HEK293 (cell line): ENCODE data around the gene ZDHHC1.
A peak's percentile ranks its signal among the peaks of the same experiment; 100 is the strongest.

ENCODE experiments used
- CTCF ChIA-PET: fragments of 350-600 bp; formaldehyde crosslinking; extraction: SDS; loops from one replicate; lab custom pipeline; 2021; ENCODE audit warnings: antibody characterized with exemption; lab: Yijun Ruan, JAX
- POLR2A ChIA-PET: fragments of 300-600 bp; formaldehyde crosslinking; extraction: SDS; loops from one replicate; lab custom pipeline; 2020; ENCODE audit warnings: antibody characterized with exemption, inconsistent platforms; lab: Yijun Ruan, JAX
- H3K27ac ChIP-seq: fragments of 200-500 bp; sonication (Bioruptor generic); 2 replicates; pipeline ENCODE4 v1.5.1; 2014; ENCODE audit warnings: low read depth, low read length, control low read depth, inconsistent platforms; ENCODE audit errors: extremely low read depth
- H3K36me3 ChIP-seq, 2 experiments: fragments of 200-500 bp in 1 of 2; sonication (Bioruptor generic) in 1 of 2; 1 replicate in 1 of 2; 2 replicates in 1 of 2; pipeline ENCODE4 v1.5.1; 2014 to 2017; ENCODE audit warnings: inconsistent platforms in 2 of 2, low read length in 2 of 2; ENCODE audit not compliant: control insufficient read depth in 2 of 2, insufficient read depth in 1 of 2
- H3K4me1 ChIP-seq: fragments of 200-500 bp; sonication (Bioruptor generic); 2 replicates; pipeline ENCODE4 v1.5.1; 2014; ENCODE audit warnings: mild to moderate bottlenecking, low read length, inconsistent platforms; ENCODE audit not compliant: control insufficient read depth, insufficient read depth
- H3K4me3 ChIP-seq: 2 replicates; pipeline ENCODE4 v1.5.1; 2011; ENCODE audit warnings: low read depth, mild to moderate bottlenecking, control low read depth, low read length, moderate library complexity
- H3K9me3 ChIP-seq: fragments of 200-500 bp; sonication (Bioruptor generic); 2 replicates; pipeline ENCODE4 v1.5.1; 2014; ENCODE audit warnings: low read depth, low read length, inconsistent platforms; ENCODE audit not compliant: control insufficient read depth, insufficient read depth
- GLI2 ChIP-seq: fragments of 450-650 bp; formaldehyde crosslinking; IDR thresholded peaks from 2 replicates; pipeline ENCODE4; 2017; ENCODE audit warnings: missing biosample characterization, missing genetic modification characterization, low read depth, borderline replicate concordance
- KLF1 ChIP-seq: fragments of 450-650 bp; formaldehyde crosslinking; IDR thresholded peaks from 2 replicates; pipeline ENCODE4 v1.5.1; 2016; ENCODE audit warnings: missing biosample characterization, missing genetic modification characterization
- ZBTB48 ChIP-seq: fragments of 450-650 bp; formaldehyde crosslinking; IDR thresholded peaks from 2 replicates; pipeline ENCODE4 v1.5.1; 2016; ENCODE audit warnings: missing biosample characterization, missing genetic modification characterization
- ZEB2 ChIP-seq: fragments of 450-650 bp; formaldehyde crosslinking; IDR thresholded peaks from 2 replicates; pipeline ENCODE4 v1.5.1; 2016; ENCODE audit warnings: missing biosample characterization, missing genetic modification characterization
- ZIC2 ChIP-seq: fragments of 450-650 bp; formaldehyde crosslinking; IDR thresholded peaks from 2 replicates; pipeline ENCODE4 v1.5.1; 2016; ENCODE audit warnings: missing biosample characterization, missing genetic modification characterization
- ZNF335 ChIP-seq: fragments of 450-650 bp; formaldehyde crosslinking; conservative IDR thresholded peaks from 2 replicates; pipeline ENCODE4 v1.5.1; 2016; ENCODE audit warnings: missing biosample characterization, missing genetic modification characterization
- TF ChIP-seq, protein P1 (sequence below): fragments of 450-650 bp; formaldehyde crosslinking; IDR thresholded peaks from 2 replicates; pipeline ENCODE4 v1.5.1; 2016; ENCODE audit warnings: missing biosample characterization, missing genetic modification characterization
- TF ChIP-seq, protein P2 (sequence below): fragments of 450-650 bp; formaldehyde crosslinking; IDR thresholded peaks from 2 replicates; pipeline ENCODE4 v1.5.1; 2016; ENCODE audit warnings: missing biosample characterization, missing genetic modification characterization
- TF ChIP-seq, protein P3 (sequence below): fragments of 450-650 bp; formaldehyde crosslinking; IDR thresholded peaks from 2 replicates; pipeline ENCODE4 v1.5.1; 2016; ENCODE audit warnings: missing biosample characterization, missing genetic modification characterization
- TF ChIP-seq, protein P4 (sequence below): fragments of 450-650 bp; formaldehyde crosslinking; IDR thresholded peaks from 2 replicates; pipeline ENCODE4 v1.5.1; 2016; ENCODE audit warnings: missing biosample characterization, missing genetic modification characterization
- TF ChIP-seq, protein P5 (sequence below): fragments of 450-650 bp; formaldehyde crosslinking; IDR thresholded peaks from 2 replicates; pipeline ENCODE4 v1.5.1; 2017; ENCODE audit warnings: missing biosample characterization, missing genetic modification characterization

The ZDHHC1 gene

DNA sequence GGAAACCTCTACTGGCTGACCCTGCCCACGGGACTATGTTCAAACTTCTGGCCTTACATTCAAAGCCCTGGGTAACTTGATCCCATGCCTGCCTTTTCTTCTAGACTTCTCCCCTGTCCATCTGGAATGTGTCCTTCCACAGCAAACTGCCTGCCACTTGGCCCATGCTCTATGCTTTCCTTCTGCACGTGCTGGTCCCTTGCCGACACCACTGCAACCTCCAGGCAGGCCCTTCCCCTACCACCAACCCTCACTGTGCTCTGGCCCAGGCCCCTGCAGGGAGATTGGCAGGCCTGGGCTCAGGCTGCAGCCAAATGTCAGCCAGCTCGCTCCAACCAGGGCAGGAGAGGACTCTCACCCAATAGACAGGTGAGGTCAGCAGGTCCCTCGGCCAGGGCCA, 25.6 kb upstream of the ZDHHC1 start:
- Histone ChIP-seq H3K4me3 (no peak overlapping the region), H3K9me3 (no peaks in the 10 kb centered on the region), H3K4me1 (no peaks in the 10 kb centered on the region), H3K36me3 (peaks cover 0 to 81% of the 10 kb centered on the region in 2 experiments; a peak in 1 of 3 replicates)
- CTCF ChIA-PET: interaction anchor here (0.8 to 2.2 kb wide), 3 partner anchors 9 to 15 kb away, joined by 3 to 9 read pairs (median 3); no protein-coding TSS in a partner anchor
- TF ChIP-seq, protein P1, sequence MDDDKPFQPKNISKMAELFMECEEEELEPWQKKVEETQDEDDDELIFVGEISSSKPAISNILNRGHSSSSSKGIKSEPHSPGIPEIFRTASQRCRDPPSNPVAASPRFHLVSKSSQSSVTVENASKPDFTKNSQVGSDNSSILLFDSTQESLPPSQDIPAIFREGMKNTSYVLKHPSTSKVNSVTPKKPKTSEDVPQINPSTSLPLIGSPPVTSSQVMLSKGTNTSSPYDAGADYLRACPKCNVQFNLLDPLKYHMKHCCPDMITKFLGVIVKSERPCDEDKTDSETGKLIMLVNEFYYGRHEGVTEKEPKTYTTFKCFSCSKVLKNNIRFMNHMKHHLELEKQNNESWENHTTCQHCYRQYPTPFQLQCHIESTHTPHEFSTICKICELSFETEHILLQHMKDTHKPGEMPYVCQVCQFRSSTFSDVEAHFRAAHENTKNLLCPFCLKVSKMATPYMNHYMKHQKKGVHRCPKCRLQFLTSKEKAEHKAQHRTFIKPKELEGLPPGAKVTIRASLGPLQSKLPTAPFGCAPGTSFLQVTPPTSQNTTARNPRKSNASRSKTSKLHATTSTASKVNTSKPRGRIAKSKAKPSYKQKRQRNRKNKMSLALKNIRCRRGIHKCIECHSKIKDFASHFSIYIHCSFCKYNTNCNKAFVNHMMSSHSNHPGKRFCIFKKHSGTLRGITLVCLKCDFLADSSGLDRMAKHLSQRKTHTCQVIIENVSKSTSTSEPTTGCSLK (tag by site-specific recombination): no peak
- TF ChIP-seq, protein P2, sequence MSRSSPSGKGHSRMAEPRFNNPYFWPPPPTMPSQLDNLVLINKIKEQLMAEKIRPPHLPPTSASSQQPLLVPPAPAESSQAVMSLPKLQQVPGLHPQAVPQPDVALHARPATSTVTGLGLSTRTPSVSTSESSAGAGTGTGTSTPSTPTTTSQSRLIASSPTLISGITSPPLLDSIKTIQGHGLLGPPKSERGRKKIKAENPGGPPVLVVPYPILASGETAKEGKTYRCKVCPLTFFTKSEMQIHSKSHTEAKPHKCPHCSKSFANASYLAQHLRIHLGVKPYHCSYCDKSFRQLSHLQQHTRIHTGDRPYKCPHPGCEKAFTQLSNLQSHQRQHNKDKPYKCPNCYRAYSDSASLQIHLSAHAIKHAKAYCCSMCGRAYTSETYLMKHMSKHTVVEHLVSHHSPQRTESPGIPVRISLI: no peak
- no peak for TF ChIP-seq ZNF335 (tag by site-specific recombination)
- TF ChIP-seq, protein P3, sequence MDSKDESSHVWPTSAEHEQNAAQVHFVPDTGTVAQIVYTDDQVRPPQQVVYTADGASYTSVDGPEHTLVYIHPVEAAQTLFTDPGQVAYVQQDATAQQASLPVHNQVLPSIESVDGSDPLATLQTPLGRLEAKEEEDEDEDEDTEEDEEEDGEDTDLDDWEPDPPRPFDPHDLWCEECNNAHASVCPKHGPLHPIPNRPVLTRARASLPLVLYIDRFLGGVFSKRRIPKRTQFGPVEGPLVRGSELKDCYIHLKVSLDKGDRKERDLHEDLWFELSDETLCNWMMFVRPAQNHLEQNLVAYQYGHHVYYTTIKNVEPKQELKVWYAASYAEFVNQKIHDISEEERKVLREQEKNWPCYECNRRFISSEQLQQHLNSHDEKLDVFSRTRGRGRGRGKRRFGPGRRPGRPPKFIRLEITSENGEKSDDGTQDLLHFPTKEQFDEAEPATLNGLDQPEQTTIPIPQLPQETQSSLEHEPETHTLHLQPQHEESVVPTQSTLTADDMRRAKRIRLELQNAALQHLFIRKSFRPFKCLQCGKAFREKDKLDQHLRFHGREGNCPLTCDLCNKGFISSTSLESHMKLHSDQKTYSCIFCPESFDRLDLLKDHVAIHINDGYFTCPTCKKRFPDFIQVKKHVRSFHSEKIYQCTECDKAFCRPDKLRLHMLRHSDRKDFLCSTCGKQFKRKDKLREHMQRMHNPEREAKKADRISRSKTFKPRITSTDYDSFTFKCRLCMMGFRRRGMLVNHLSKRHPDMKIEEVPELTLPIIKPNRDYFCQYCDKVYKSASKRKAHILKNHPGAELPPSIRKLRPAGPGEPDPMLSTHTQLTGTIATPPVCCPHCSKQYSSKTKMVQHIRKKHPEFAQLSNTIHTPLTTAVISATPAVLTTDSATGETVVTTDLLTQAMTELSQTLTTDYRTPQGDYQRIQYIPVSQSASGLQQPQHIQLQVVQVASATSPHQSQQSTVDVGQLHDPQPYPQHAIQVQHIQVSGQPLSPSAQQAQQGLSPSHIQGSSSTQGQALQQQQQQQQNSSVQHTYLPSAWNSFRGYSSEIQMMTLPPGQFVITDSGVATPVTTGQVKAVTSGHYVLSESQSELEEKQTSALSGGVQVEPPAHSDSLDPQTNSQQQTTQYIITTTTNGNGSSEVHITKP: peak; percentile 46
- TF ChIP-seq GLI2 (tag by site-specific recombination): no peak
- TF ChIP-seq ZEB2 (tag by site-specific recombination): no peak
- TF ChIP-seq, protein P4, sequence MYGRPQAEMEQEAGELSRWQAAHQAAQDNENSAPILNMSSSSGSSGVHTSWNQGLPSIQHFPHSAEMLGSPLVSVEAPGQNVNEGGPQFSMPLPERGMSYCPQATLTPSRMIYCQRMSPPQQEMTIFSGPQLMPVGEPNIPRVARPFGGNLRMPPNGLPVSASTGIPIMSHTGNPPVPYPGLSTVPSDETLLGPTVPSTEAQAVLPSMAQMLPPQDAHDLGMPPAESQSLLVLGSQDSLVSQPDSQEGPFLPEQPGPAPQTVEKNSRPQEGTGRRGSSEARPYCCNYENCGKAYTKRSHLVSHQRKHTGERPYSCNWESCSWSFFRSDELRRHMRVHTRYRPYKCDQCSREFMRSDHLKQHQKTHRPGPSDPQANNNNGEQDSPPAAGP: no peak
- TF ChIP-seq, all 188 proteins: peak for 1
- POLR2A ChIA-PET: interaction anchor here (0.6 kb wide), 2 partner anchors 10 kb away, joined by 3 to 6 read pairs; no protein-coding TSS in a partner anchor
- no peak overlapping the region for H3K27ac ChIP-seq

DNA sequence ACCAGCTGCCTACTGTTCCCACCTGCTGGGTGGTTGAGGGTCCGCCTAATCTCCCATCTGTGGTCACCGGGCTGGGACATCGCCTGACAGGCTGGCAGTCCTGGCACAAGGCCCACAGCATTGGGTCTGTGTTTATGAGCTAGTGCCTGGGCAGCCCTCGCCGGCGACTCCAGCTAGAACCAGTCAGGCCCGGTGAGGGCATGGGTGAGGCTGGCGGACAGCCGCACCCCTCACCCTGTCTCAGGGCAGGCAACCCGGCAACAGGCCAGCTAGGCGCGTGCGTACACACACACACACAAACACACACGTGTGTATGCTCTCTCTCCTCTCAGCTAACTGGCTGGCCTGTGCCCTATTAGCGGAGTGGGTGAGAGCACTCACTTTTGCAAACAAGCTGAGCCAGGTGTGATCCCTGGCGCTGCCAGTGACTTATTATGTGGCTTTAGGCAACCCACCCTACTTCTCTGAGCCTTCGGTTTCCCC, 25.0 kb upstream of the ZDHHC1 start:
- ChIA-PET CTCF (interaction anchor here (0.7 to 2.2 kb wide), 4 partner anchors 8 to 18 kb away, joined by 3 to 9 read pairs (median 3); no protein-coding TSS in a partner anchor), POLR2A (interaction anchor here (0.6 kb wide), 1 partner anchor 9 kb away, joined by 3 read pairs; no protein-coding TSS in a partner anchor)
- no peaks in the 10 kb centered on the region for H3K4me1 ChIP-seq
- no peak overlapping the region for H3K4me3 ChIP-seq
- TF ChIP-seq KLF1 (tag by site-specific recombination): 0 out of 2 replicates have a peak, but pooled peaks have one; percentile 16
- no peak for TF ChIP-seq ZBTB48 (tag by site-specific recombination)
- TF ChIP-seq, protein P5, sequence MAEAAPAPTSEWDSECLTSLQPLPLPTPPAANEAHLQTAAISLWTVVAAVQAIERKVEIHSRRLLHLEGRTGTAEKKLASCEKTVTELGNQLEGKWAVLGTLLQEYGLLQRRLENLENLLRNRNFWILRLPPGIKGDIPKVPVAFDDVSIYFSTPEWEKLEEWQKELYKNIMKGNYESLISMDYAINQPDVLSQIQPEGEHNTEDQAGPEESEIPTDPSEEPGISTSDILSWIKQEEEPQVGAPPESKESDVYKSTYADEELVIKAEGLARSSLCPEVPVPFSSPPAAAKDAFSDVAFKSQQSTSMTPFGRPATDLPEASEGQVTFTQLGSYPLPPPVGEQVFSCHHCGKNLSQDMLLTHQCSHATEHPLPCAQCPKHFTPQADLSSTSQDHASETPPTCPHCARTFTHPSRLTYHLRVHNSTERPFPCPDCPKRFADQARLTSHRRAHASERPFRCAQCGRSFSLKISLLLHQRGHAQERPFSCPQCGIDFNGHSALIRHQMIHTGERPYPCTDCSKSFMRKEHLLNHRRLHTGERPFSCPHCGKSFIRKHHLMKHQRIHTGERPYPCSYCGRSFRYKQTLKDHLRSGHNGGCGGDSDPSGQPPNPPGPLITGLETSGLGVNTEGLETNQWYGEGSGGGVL (tag by site-specific recombination): no peak
- TF ChIP-seq ZIC2: 0 out of 2 replicates have a peak, but pooled peaks have one; percentile 21
- peaks cover 0 to 87% of the 10 kb centered on the region in 2 experiments; a peak in 1 of 3 replicates for H3K36me3 ChIP-seq
- no peak overlapping the region for H3K27ac ChIP-seq
- no peaks in the 10 kb centered on the region for H3K9me3 ChIP-seq
